Measurements from ENCODE around the gene NPBWR2. TPM values are rescaled to one million over a fixed set of nuclear protein-coding genes. Genes with fewer than 3 reads are reported as not detected.

NPBWR2 gene
- total RNA-seq, 6 experiments from 2014 or later, result not detected

- WGBS (ENCODE audit: insufficient coverage, low coverage, low lambda C conversion rate, missing lambda C conversion rate), result no CpG with 5 or more reads among the region's 12 CpGs
- ATAC-seq, result no peak
- H3K4me3 ChIP-seq, result no peak overlapping the region
- H3K27ac ChIP-seq, result no peak overlapping the region
- peaks cover 0 to 11% (median 0%) of the 10 kb centered on the region in 4 donors for H3K36me3 ChIP-seq
- no peak for DNase-seq
- intact Hi-C loops (cut with DNase I), result no loop called here
- no peaks in the 10 kb centered on the region for H3K9me3 ChIP-seq
- H3K27me3 ChIP-seq, result no peaks in the 10 kb centered on the region
- TF ChIP-seq POLR2A (IDR thresholded peaks at IDR 0.05) (no peak), CTCF (IDR thresholded peaks at IDR 0.05) (no peak)
- H3K4me1 ChIP-seq, result peaks cover 0 to 36% (median 16%) of the 10 kb centered on the region in 4 donors
Observed at GRCh38 chr20:64068386-64069208, 38.8 kb downstream of the NPBWR2 start.

GRCh38 chr20:64067733-64068307, 39.5 kb downstream of the NPBWR2 start:
- TF ChIP-seq CTCF (IDR thresholded peaks at IDR 0.05) (no peak), POLR2A (IDR thresholded peaks at IDR 0.05) (no peak)
- Histone ChIP-seq H3K27ac (no peak overlapping the region), H3K36me3 (peaks cover 0 to 10% (median 0%) of the 10 kb centered on the region in 4 donors), H3K9me3 (no peaks in the 10 kb centered on the region), H3K27me3 (no peaks in the 10 kb centered on the region), H3K4me1 (peaks cover 0 to 36% (median 17%) of the 10 kb centered on the region in 4 donors), H3K4me3 (no peak overlapping the region)
- intact Hi-C loops (cut with DNase I), result no loop called here
- no CpG with 5 or more reads among the region's 12 CpGs for WGBS (ENCODE audit: insufficient coverage, low coverage, low lambda C conversion rate, missing lambda C conversion rate)
- DNase-seq (no peak), ATAC-seq (no peak)

GRCh38 chr20:64067005-64067632, 40.2 kb downstream of the NPBWR2 start:
- intact Hi-C loops (cut with DNase I), result no loop called here
- no peaks in the 10 kb centered on the region for H3K27me3 ChIP-seq
- no peaks in the 10 kb centered on the region for H3K9me3 ChIP-seq
- TF ChIP-seq POLR2A (IDR thresholded peaks at IDR 0.05) (no peak), CTCF (IDR thresholded peaks at IDR 0.05) (no peak)
- H3K4me1 ChIP-seq, result peaks cover 0 to 41% (median 17%) of the 10 kb centered on the region in 4 donors
- peak overlapping the region in 1 of 3 donors; percentile 50 for H3K4me3 ChIP-seq
- H3K27ac ChIP-seq, result peak overlapping the region in 1 of 3 donors; percentile 71
- DNase-seq (peak in 2 of 3 donors; percentile 76 to 80), ATAC-seq (no peak)
- peaks cover 0 to 8% (median 0%) of the 10 kb centered on the region in 4 donors for H3K36me3 ChIP-seq
- 33% methylated on average over 4 of the region's 6 CpGs for WGBS (ENCODE audit: insufficient coverage, low coverage, low lambda C conversion rate, missing lambda C conversion rate)

- TF ChIP-seq POLR2A (IDR thresholded peaks at IDR 0.05) (no peak), CTCF (IDR thresholded peaks at IDR 0.05) (no peak)
- DNase-seq (peak; percentile 77 to 92 (median 92)), ATAC-seq (peak; percentile 50 to 63 (median 54))
- 0% methylated on average over 2 of the region's 5 CpGs for WGBS (ENCODE audit: insufficient coverage, low coverage, low lambda C conversion rate, missing lambda C conversion rate)
- intact Hi-C loops (cut with DNase I), result no loop called here
- H3K27ac ChIP-seq, result peak overlapping the region in 1 of 3 donors; percentile 84
- H3K4me3 ChIP-seq, result peak overlapping the region in 2 of 3 donors; percentile 6 to 50
- H3K4me1 ChIP-seq, result peaks cover 0 to 42% (median 17%) of the 10 kb centered on the region in 4 donors
- no peaks in the 10 kb centered on the region for H3K27me3 ChIP-seq
- peaks cover 0 to 5% (median 0%) of the 10 kb centered on the region in 4 donors for H3K36me3 ChIP-seq
- H3K9me3 ChIP-seq, result no peaks in the 10 kb centered on the region
Observed at GRCh38 chr20:64065974-64066343, 41.4 kb downstream of the NPBWR2 start.

Measured in right lobe of liver (tissue), 6 donors.